Neuronal stem cell (in vitro differentiated cells): Measurements from ENCODE around the gene DIP2C.

Experiments used
- DNase-seq: peaks from one replicate; pipeline ENCODE4 v3.0.0-alpha.2; 2013; ENCODE audit warnings: low spot score
- H2AFZ ChIP-seq: one replicate; pipeline ENCODE4 v1.6.1; 2013; ENCODE audit warnings: mild to moderate bottlenecking, low read length, inconsistent platforms
- H2AK5ac ChIP-seq: 2 replicates; pipeline ENCODE4 v1.6.1; 2013; ENCODE audit warnings: low read depth, mild to moderate bottlenecking, inconsistent platforms, low read length, moderate library complexity, mixed read lengths
- H2BK120ac ChIP-seq: 2 replicates; pipeline ENCODE4 v1.6.1; 2013; ENCODE audit warnings: low read depth, mild to moderate bottlenecking, inconsistent platforms, low read length, moderate library complexity, mixed read lengths
- H2BK12ac ChIP-seq: one replicate; pipeline ENCODE4 v1.6.1; 2013; ENCODE audit warnings: low read length, inconsistent platforms
- H2BK15ac ChIP-seq: 2 replicates; pipeline ENCODE4 v1.6.1; 2013; ENCODE audit warnings: mild to moderate bottlenecking, low read length, inconsistent platforms, mixed read lengths
- H2BK5ac ChIP-seq: one replicate; pipeline ENCODE4 v1.6.1; 2013; ENCODE audit warnings: inconsistent platforms, mild to moderate bottlenecking, low read length, moderate library complexity
- H3K14ac ChIP-seq: one replicate; pipeline ENCODE4 v1.6.1; 2013; ENCODE audit warnings: low read length, inconsistent platforms
- H3K18ac ChIP-seq: 2 replicates; pipeline ENCODE4 v1.6.1; 2013; ENCODE audit warnings: low read length, inconsistent platforms
- H3K23ac ChIP-seq: 2 replicates; pipeline ENCODE4 v1.6.1; 2013; ENCODE audit warnings: low read depth, mild to moderate bottlenecking, mixed read lengths, low read length, inconsistent platforms; ENCODE audit not compliant: poor library complexity
- H3K27ac ChIP-seq: replicated peaks from 3 replicates; pipeline ENCODE4 v1.5.1; 2013; ENCODE audit warnings: low read length, inconsistent platforms
- H3K27me3 ChIP-seq, 3 experiments: 2 replicates each; pipeline ENCODE4 v1.6.1; 2013; ENCODE audit warnings: low read length in 3 of 3, mild to moderate bottlenecking in 2 of 3, inconsistent platforms in 1 of 3, low read depth in 1 of 3, mixed read lengths in 1 of 3, moderate library complexity in 1 of 3; ENCODE audit not compliant: control insufficient read depth in 3 of 3, insufficient read depth in 3 of 3
- H3K36me3 ChIP-seq, 2 donors: replicated peaks in 1 of 2; 2 replicates each; pipeline ENCODE4 v1.6.1; 2013; ENCODE audit warnings: low read length in 2 of 2; ENCODE audit not compliant: control insufficient read depth in 2 of 2, insufficient read depth in 2 of 2
- H3K4ac ChIP-seq: 2 replicates; pipeline ENCODE4 v1.6.1; 2013; ENCODE audit warnings: inconsistent platforms, mild to moderate bottlenecking, low read length, moderate library complexity
- H3K4me1 ChIP-seq, 2 donors: 1 replicate in 1 of 2; 2 replicates in 1 of 2; pipeline ENCODE4 v1.6.1; 2013; ENCODE audit warnings: low read length in 2 of 2, low read depth in 1 of 2; ENCODE audit not compliant: control insufficient read depth in 2 of 2, insufficient read depth in 1 of 2
- H3K4me2 ChIP-seq: one replicate; pipeline ENCODE4 v1.6.1; 2013; ENCODE audit warnings: mild to moderate bottlenecking, low read length, inconsistent platforms; ENCODE audit not compliant: insufficient read depth, poor library complexity, severe bottlenecking
- H3K4me3 ChIP-seq, 2 donors: 2 replicates each; pipeline ENCODE4 v1.5.1; 2013; ENCODE audit warnings: low read length in 2 of 2, mild to moderate bottlenecking in 2 of 2, inconsistent platforms in 1 of 2, moderate library complexity in 1 of 2
- H3K79me1 ChIP-seq: one replicate; pipeline ENCODE4 v1.6.1; 2013; ENCODE audit warnings: low read depth, mild to moderate bottlenecking, inconsistent platforms, low read length, moderate library complexity
- H3K9ac ChIP-seq: one replicate; pipeline ENCODE4 v1.6.1; 2013; ENCODE audit warnings: mild to moderate bottlenecking, low read depth, low read length, inconsistent platforms; ENCODE audit not compliant: poor library complexity
- H3K9me3 ChIP-seq, 2 donors: replicated peaks in 1 of 2; 2 replicates each; pipeline versions ENCODE3 to v1.6.1; 2013; ENCODE audit warnings: low read length in 2 of 2, mild to moderate bottlenecking in 2 of 2, inconsistent platforms in 1 of 2, low read depth in 1 of 2, mixed read lengths in 1 of 2, moderate library complexity in 1 of 2; ENCODE audit not compliant: control insufficient read depth in 2 of 2, insufficient read depth in 1 of 2
- H4K8ac ChIP-seq: one replicate; pipeline ENCODE4 v1.6.1; 2013; ENCODE audit warnings: low read depth, mild to moderate bottlenecking, inconsistent platforms, low read length, moderate library complexity
- H4K91ac ChIP-seq: one replicate; pipeline ENCODE4 v1.6.1; 2013; ENCODE audit warnings: low read length, low read depth, mild to moderate bottlenecking, inconsistent platforms; ENCODE audit not compliant: poor library complexity
- WGBS, 2 donors: extraction: QIAGEN DNeasy Blood & Tissue Kit; methylation state at CpG; one replicate each; pipeline ENCODE4 v1.1.7; 2013; ENCODE audit warnings: missing lambda C conversion rate in 2 of 2, mixed read lengths in 1 of 2; ENCODE audit not compliant: insufficient read length in 2 of 2, insufficient replicate concordance in 1 of 2; ENCODE audit errors: extremely low coverage in 2 of 2; 5-methylcytosine and 5-hydroxymethylcytosine counted together

Gene DIP2C

GRCh38 chr10:591646-592045 is 97.8 kb downstream of the DIP2C start:
- H3K4me2 ChIP-seq, result no peak overlapping the region
- H4K8ac ChIP-seq, result no peak overlapping the region
- no peak overlapping the region for H4K91ac ChIP-seq
- no peak for DNase-seq
- no peaks in the 10 kb centered on the region for H3K27me3 ChIP-seq
- H3K79me1 ChIP-seq, result peaks cover 13% of the 10 kb centered on the region
- no peak overlapping the region for H3K18ac ChIP-seq
- H2AFZ ChIP-seq, result no peak overlapping the region
- H3K4me1 ChIP-seq, result peaks cover 2 to 7% of the 10 kb centered on the region in 2 donors
- no peak overlapping the region for H2BK5ac ChIP-seq
- H3K27ac ChIP-seq, result no peak overlapping the region
- H2AK5ac ChIP-seq, result no peak overlapping the region
- H3K4me3 ChIP-seq, result no peak overlapping the region
- H3K9me3 ChIP-seq, result no peaks in the 10 kb centered on the region
- WGBS, 2 donors, result no CpG with 5 or more reads among the region's 11 CpGs
- H2BK15ac ChIP-seq, result no peak overlapping the region
- H3K36me3 ChIP-seq, result no peaks in the 10 kb centered on the region
- H3K23ac ChIP-seq, result no peak overlapping the region
- H3K4ac ChIP-seq, result no peak overlapping the region
- no peak overlapping the region for H3K14ac ChIP-seq
- H2BK120ac ChIP-seq, result no peak overlapping the region
- H2BK12ac ChIP-seq, result no peak overlapping the region
- H3K9ac ChIP-seq, result no peak overlapping the region

GRCh38 chr10:590721-591120 is 98.7 kb downstream of the DIP2C start:
- Histone ChIP-seq H3K27ac (no peak overlapping the region), H2AK5ac (no peak overlapping the region), H3K27me3 (no peaks in the 10 kb centered on the region), H3K14ac (no peak overlapping the region), H3K18ac (no peak overlapping the region), H2BK120ac (no peak overlapping the region), H3K4me2 (no peak overlapping the region), H2BK12ac (no peak overlapping the region), H3K23ac (no peak overlapping the region), H4K91ac (no peak overlapping the region), H3K4me3 (no peak overlapping the region), H3K9ac (no peak overlapping the region), H4K8ac (no peak overlapping the region), H3K79me1 (peaks cover 13% of the 10 kb centered on the region), H3K4me1 (peaks cover 2 to 7% of the 10 kb centered on the region in 2 donors), H3K4ac (no peak overlapping the region), H3K9me3 (no peaks in the 10 kb centered on the region), H2AFZ (no peak overlapping the region), H2BK5ac (no peak overlapping the region), H2BK15ac (no peak overlapping the region), H3K36me3 (no peaks in the 10 kb centered on the region)
- no CpG with 5 or more reads among the region's 10 CpGs for WGBS, 2 donors
- DNase-seq, result no peak

- Histone ChIP-seq H2BK120ac (no peak overlapping the region), H2BK15ac (no peak overlapping the region), H2AFZ (no peak overlapping the region), H3K14ac (no peak overlapping the region), H3K4me2 (no peak overlapping the region), H4K91ac (no peak overlapping the region), H3K36me3 (no peaks in the 10 kb centered on the region), H3K18ac (no peak overlapping the region), H3K4ac (no peak overlapping the region), H3K79me1 (peaks cover 13% of the 10 kb centered on the region), H2BK5ac (no peak overlapping the region), H2AK5ac (no peak overlapping the region), H3K4me3 (no peak overlapping the region), H4K8ac (no peak overlapping the region), H3K4me1 (peaks cover 2 to 7% of the 10 kb centered on the region in 2 donors), H3K9me3 (no peaks in the 10 kb centered on the region), H3K27me3 (no peaks in the 10 kb centered on the region), H3K27ac (no peak overlapping the region), H2BK12ac (no peak overlapping the region), H3K23ac (no peak overlapping the region), H3K9ac (no peak overlapping the region)
- DNase-seq, result no peak
- no CpG with 5 or more reads among the region's 21 CpGs for WGBS, 2 donors
Measured at GRCh38 chr10:589961-590680, 99.3 kb downstream of the DIP2C start.

GRCh38 chr10:588246-589165 is 101.0 kb downstream of the DIP2C start:
- WGBS, 2 donors, result no CpG with 5 or more reads among the region's 27 CpGs
- no peak overlapping the region for H3K27ac ChIP-seq
- H3K79me1 ChIP-seq, result peaks cover 14% of the 10 kb centered on the region
- no peak overlapping the region for H3K9ac ChIP-seq
- no peaks in the 10 kb centered on the region for H3K36me3 ChIP-seq
- no peak overlapping the region for H3K4ac ChIP-seq
- no peak overlapping the region for H4K8ac ChIP-seq
- DNase-seq, result no peak
- H2AK5ac ChIP-seq, result no peak overlapping the region
- H3K18ac ChIP-seq, result peak overlapping the region; percentile 22
- H3K9me3 ChIP-seq, result no peaks in the 10 kb centered on the region
- no peaks in the 10 kb centered on the region for H3K27me3 ChIP-seq
- no peak overlapping the region for H2BK12ac ChIP-seq
- H3K4me3 ChIP-seq, result no peak overlapping the region
- no peak overlapping the region for H2BK120ac ChIP-seq
- peak overlapping the region; percentile 69 for H2BK5ac ChIP-seq
- H3K4me2 ChIP-seq, result no peak overlapping the region
- H3K4me1 ChIP-seq, result peaks cover 2 to 7% of the 10 kb centered on the region in 2 donors
- no peak overlapping the region for H4K91ac ChIP-seq
- no peak overlapping the region for H2AFZ ChIP-seq
- H3K14ac ChIP-seq, result peak overlapping the region; percentile 65
- H2BK15ac ChIP-seq, result no peak overlapping the region
- H3K23ac ChIP-seq, result no peak overlapping the region
